SH-SY5Y (cell line): ENCODE results near the gene UGT1A7.

ENCODE experiments used
- GATA2 ChIP-seq: IDR thresholded peaks from 2 replicates; pipeline ENCODE4 v1.6.1; 2011; ENCODE audit warnings: mild to moderate bottlenecking, low read depth, low read length
- GATA3 ChIP-seq: IDR thresholded peaks from 2 replicates; pipeline ENCODE4 v1.6.1; 2011; ENCODE audit warnings: low read depth, mild to moderate bottlenecking, low read length, moderate library complexity

Gene UGT1A7

DNA sequence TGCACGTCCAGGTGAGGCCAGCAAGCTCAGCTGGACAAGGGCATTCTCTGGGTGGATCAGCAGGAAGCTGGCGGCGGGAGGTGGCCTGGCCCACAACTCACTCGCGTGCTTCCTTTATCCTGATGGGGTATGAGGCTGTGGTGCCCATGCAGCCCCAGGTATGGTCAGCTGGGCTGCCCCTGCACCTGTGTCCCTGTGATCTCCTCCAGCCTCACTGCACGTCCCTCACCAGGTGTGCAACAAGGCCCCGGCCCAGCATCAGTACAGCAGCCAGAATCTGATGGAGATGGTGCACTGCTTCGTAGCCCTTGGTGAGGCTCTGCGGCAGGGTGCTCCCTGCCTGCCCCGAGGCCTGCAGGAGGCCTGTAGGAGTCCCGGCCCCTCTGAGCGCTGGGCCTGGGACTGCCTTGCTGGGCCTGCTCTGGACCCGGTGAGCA, 114.1 kb downstream of the UGT1A7 start:
- TF ChIP-seq GATA2 (no peak), GATA3 (no peak)

DNA sequence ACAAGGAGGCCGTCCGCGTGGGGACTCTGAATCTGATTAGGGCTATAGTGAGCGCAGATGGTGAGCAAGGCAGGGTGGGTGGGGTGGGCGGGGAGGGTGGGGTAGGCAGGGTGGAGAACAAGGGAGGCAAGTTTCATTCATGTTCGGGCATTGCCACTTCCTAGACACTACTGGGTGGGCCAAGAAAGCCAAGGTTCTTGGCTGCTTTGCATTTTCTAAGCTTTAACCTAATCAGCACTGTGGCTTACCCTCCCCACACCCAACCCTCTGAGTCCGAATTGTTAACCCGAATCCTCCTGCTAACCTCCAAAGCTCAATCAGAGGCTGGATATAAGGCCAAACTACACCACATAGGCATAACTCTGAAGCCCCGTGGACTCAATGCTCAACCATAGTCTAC, 114.6 kb downstream of the UGT1A7 start:
- TF ChIP-seq GATA2 = no peak
- no peak for TF ChIP-seq GATA3

DNA sequence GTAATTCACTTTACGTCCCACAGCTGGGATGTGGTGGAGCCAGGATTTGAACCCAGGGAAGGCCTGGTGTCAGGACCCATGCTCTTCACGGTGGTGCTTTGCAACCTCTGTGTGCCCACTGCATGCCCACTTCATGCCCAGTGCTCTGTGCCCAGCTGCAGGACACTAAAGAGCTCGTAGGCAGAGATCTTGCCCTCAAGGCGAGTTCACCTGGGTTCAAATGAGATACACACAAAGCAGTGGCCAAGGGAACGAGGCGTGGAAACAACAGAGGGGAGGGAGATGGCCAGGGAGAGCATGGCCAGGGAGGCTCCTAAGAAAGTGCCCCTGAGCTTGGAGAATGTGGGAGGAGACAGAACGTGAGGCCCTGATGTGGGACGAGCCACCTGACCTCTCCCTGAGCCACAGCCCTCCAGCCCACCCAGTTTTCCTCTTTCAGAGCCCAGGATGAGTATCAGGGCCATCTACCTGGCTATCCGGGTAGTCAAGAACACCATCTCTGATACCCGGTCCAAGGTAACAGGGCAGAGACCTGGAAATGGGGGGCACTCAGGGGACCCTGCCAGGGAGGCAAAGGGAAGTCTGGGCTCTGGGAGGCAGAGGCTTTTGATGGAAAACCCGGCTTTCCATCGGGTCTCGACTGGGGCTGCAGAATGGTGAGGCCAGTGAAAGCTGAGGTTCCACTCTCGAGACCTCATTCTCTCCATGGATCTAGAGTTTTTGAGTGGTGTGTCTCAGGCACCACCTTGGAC, 116.8 kb downstream of the UGT1A7 start:
- TF ChIP-seq GATA2 (no peak), GATA3 (no peak)

DNA sequence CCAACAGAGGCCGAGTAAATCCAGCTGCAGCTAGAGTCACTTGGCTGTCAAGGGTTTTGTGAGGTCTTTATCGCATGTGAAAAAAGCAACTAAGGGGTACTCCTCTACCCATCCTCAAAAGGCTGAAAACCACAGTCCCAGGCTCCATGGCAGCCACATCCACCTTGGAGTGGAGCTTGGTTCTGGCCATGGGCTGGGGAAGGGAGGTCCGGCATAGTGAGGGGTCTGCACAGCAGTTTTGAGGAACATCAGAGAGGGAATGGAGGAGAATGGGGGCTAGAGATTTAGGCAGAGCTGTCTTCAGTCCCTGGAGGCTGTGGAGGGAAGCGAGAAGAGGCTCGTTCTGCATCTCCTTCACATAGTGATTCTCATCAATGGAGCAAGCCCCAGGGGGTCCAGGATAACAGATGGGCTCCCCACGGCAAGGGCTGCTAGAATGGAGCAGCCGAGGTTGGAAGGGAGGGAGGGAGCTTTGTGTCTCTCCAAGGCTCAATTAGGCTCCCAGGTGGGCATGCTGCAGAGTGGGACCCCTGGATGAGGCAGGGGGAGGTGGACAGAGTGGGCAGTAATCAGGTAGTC, 117.5 kb downstream of the UGT1A7 start:
- TF ChIP-seq GATA3 = no peak
- no peak for TF ChIP-seq GATA2

DNA sequence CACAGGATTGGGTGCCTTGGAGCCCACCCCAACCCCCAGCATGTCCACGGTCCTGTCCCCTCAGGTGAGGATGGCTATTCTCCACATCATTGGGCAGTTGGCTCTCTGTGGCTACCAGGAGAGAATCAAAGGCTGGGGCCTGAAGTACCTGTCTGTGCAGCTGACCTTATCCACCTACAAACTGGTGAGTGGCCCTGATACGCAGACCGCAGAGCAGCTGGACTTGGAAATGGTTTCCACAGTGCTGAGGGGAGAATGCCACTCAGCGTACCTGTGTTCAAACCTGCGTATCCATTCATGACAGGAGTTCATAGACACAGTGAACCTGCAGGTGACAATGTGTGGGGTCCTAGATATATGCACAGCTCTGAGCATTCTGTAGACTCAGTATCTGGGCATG, 118.0 kb downstream of the UGT1A7 start:
- TF ChIP-seq GATA2 = no peak
- no peak for TF ChIP-seq GATA3

DNA sequence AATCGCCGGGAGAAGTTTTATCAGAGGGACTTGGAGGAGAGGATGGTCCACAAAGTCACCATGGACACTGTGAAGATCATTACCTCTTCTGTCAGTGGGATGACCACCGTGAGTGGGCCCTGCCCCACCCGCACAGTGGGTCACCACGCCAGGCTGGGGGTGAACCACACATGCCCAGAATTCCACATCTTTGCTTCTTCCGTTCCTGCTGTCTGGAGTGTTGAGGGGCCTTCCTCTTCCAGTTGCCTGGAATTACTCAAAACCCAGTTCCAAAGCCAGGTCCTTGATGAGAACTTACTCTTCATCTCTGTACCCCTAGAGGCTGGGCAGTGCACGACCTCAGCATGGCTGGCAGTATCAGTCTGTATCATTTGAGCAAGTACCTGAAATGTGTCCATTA, 118.5 kb downstream of the UGT1A7 start:
- TF ChIP-seq GATA3 = no peak
- no peak for TF ChIP-seq GATA2

DNA sequence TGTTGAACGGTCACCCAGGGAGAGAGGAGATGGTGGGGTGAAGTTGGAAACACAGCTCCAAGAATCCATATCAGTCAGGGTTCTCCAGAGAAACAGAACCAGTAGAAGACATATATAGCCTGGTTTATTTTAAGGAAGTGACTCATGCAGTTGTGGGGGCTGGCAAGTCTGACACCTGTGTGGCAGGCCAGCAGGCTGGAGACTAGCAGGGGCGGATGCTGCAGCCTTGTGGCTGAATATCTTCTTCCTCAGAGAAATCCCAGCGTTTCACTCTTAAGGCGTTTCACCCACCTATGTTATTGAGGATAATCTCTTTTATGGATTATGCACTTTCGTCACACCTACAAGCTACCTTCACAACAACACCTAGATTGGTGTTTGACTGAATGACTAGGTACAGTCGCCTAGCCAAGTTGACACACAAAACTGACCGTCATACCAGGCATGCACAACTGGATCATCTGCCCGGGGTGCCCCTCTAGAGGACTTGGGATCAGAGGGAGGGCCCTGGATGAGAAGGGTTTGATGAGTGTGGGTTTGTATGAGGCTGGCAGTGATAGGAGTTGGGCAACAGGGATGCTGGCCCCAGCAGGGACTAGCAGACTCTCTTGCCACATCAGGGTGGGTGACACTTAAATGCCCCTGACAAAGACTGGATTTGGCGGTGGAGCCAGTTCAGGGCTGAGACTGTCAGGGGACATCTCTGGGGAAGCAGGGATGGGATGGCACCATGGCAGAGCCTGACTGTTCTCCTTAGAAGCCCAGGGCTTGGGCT, 119.8 kb downstream of the UGT1A7 start:
- TF ChIP-seq GATA3 = no peak
- no peak for TF ChIP-seq GATA2

DNA sequence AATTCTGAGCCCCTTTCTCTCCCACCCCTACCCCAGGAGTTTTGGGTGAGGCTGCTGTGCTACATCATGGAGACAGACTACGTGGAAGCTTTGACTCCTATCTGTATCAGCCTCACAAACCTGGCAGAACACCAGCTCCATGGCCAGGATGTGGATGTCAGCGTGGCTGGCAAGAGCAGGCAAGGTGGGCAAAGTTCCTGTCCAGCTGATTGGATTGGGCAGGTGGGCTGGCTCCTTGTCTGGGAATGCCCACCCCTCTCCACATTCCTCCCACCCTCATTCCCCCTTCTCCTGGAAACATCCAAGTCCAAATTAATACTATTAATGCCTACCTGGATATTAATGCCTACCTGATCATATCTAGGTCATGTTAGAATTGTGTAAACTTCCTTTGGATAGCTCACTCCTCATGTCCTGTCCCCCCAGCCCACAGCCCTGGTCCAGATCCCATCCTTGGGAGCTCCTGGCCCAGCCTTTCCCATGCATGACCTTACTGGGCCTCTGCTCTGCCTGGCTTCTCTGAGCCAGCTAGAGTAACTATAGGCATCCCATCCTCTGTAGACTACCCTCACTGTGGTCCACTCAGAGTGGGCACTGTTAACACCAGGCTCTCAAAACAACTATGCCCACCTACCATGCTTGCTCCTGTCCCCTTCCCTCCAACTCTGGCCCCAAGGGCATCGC, 120.6 kb downstream of the UGT1A7 start:
- TF ChIP-seq GATA3 (no peak), GATA2 (no peak)

DNA sequence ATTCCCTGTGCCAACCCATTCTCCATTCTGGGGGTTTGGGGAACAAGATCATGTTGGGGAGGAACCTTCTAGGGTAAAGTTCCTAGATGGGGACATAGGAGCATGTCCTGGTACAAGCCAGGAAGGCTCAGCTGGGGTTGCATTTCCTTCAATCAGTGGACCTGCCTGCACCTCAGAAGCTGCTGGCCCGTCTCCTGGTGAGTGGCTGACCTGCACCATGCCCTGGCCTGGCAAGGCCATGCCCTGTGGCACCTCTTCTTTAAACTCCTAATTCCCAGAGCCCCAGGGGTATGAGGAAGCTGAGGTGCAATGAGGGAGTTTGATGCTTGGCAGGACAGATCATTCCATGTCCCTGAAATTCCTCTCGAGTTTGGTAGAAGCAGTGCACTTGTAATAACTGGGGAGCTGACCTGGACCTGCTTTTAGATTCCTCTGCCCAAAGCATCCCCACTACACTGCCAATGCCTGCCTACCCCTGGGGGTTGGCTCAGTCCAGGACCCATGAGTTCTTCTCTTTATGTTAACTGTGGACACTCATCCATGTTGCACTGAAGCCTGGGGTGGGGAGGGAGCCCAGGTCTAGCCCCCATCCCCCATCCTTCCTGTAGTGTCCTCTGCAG, 121.7 kb downstream of the UGT1A7 start:
- TF ChIP-seq GATA2 = no peak
- TF ChIP-seq GATA3 = no peak

DNA sequence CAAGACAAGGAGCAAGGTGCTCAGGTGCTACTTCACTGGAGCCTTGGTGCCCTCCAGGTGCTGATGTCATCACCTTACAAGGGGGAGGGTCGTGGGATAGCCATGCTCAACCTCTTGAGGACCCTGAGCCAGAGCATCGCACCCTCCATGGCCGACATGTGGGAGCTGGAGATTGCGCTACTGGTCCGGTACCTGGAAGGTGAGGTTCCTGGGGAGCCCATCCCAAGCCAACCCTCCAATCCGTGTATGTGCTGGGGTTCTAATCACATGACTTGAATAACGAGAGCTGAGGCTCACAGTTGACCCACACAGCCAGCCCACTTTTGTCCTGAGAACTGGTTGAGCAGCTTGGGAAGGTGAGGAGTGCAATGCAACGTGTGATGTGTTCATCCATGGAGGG, 122.3 kb downstream of the UGT1A7 start:
- TF ChIP-seq GATA2 (no peak), GATA3 (no peak)

DNA sequence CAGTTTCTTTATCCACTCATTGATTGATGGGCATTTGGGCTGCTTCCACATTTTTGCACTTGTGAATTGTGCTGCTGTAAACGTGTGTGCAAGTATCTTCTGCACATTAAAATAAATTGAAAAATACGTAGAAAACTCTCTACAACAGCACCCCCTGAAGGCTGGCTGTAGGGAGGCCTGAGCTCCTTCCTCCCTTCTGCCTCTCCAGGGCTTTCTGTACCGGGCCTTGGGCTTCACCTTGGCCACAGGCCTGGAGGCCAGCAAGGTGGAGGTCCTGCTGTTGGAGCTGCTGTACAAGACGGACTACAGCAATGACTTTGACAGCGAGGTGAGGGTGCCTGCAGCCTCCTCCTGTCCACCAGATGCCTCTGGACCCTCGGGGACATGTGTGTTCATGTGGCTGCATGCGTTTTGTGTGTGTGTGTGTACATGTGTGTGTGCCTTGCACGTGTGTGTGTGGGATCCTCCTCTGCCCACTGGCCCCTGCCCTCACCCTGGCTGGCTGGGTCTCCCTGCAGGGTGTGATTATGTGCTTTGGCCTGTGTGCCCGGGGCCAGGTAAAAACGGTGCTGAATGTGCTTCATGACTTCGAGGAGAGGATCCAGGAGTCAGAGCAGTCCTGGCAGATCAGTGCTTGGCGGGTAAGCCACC, 125.6 kb downstream of the UGT1A7 start:
- TF ChIP-seq GATA3 (no peak), GATA2 (no peak)

DNA sequence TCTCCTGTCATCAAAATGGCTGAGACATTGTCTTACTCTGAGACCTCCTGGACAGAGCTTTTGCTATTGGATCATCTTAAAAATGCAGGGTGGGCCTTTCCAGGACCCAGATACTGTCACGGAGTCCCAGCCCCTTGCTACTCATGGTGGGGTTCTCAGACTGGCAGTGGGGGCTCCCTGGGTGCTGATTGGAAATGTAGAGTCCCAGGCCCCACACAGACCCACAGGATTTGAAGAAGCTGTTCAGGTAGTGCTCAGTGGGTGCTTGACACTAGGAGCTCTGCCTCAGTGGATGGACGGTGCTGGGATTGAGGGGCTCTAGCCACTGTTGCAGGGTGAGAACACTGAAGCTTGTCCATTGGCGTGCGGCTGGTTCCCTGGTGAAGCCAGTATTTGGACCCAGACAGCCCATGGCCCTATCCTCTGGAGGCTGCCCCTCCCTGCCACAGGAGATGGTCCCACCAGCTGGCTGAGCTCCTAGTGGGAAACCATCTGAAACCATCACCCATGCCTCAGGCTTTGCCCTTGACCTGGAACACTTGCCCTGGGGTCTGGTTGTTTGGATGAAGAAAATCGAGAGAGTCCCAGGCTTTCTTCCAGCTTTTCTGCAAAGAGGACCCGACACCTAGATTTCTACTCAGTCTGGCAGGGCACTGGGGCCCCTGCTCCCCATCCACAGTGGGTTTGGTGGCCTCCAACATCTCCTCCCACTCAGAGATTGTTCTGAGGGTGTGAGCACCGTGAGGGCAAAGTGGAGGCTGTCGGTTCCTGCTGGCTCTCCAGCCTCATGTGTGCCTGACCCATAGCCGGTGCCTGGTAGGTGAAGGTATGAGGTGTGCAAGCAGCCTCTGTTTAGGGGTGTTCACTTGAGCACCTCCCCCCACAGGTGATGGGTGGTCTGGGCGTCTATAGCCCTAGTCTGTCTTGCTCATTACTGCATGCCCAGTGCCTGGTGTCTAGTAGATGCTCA, 126.5 kb downstream of the UGT1A7 start:
- TF ChIP-seq GATA3 (no peak), GATA2 (no peak)

DNA sequence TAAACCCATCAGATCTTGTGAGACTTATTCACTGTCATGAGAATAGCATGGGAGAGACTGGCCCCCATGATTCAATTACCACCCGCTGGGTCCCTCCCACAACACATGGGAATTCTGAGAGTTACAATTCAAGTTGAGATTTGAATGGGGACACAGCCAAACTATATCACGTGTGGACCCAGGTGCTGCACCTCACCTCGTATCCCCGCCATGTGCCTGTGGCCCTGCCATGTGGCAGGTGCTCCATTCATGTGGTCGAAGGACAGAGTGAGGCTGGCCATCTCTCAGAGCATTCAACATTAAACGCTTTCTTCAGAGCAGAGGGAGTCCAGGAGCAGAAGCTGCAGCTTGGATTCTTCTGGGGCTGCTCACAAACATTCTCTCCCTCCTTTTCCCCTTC, 128.7 kb downstream of the UGT1A7 start:
- no peak for TF ChIP-seq GATA2
- no peak for TF ChIP-seq GATA3

DNA sequence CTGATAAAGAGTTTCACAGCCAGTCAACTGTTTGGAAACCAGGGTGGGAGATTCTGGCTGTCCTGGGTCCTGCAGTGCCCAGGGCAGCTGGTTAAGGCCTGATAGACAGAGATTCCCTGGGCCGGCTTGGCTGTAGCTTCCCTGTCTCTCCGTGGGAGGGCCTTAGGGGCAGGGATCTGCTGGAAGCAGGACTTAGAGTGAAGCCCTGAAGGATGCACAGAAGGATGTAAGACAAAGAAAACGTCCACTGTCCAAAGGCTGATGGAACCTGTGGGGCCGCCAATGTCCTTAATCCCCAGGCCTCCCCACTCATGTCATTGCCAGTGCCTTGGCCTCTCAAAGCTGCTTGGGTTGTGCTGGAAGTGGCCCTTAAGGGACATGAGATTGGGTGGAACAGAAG, 129.4 kb downstream of the UGT1A7 start:
- TF ChIP-seq GATA2 (no peak), GATA3 (no peak)
